Osteocyte (in vitro differentiated cells): ENCODE results near the gene CTXN2. TPM values are rescaled to one million over a fixed set of nuclear protein-coding genes. Genes with fewer than 3 reads are reported as not detected.

ENCODE experiments used
- DNase-seq: peaks from one replicate; pipeline ENCODE4 v3.0.0; 2021; ENCODE audit warnings: mixed read lengths; ENCODE audit not compliant: unreplicated experiment; ENCODE audit errors: extremely low spot score
- H3K27ac Mint-ChIP-seq: one replicate; pipeline ENCODE4 v1.8.0; 2021; ENCODE audit warnings: mild to moderate bottlenecking, mixed read lengths; ENCODE audit not compliant: unreplicated experiment
- H3K27me3 Mint-ChIP-seq: one replicate; pipeline ENCODE4 v1.8.0; 2021; ENCODE audit warnings: mixed read lengths; ENCODE audit not compliant: unreplicated experiment
- H3K36me3 Mint-ChIP-seq: one replicate; pipeline ENCODE4 v1.8.0; 2021; ENCODE audit warnings: mixed read lengths; ENCODE audit not compliant: unreplicated experiment
- H3K4me1 Mint-ChIP-seq: one replicate; pipeline ENCODE4 v1.8.0; 2021; ENCODE audit warnings: mixed read lengths; ENCODE audit not compliant: unreplicated experiment
- H3K4me3 Mint-ChIP-seq: one replicate; pipeline ENCODE4 v1.8.0; 2021; ENCODE audit warnings: mild to moderate bottlenecking, moderate library complexity, mixed read lengths; ENCODE audit not compliant: unreplicated experiment
- H3K9me3 Mint-ChIP-seq: one replicate; pipeline ENCODE4 v1.8.0; 2021; ENCODE audit warnings: mixed read lengths; ENCODE audit not compliant: unreplicated experiment
- total RNA-seq: library from RNA; stranded (reverse); gene quantifications from 2 replicates; pipeline ENCODE4 v1.2.1, GENCODE V29; 2021
- TF ChIP-seq, protein P1 (sequence below): fragments of 200-600 bp; sonication (generic); IDR thresholded peaks from 2 replicates; pipeline ENCODE4 v1.5.0; 2021; ENCODE audit warnings: antibody characterized with exemption, mild to moderate bottlenecking, moderate library complexity

The CTXN2 gene
- total RNA-seq, 1 donor from 2014 or later, result not detected

DNA sequence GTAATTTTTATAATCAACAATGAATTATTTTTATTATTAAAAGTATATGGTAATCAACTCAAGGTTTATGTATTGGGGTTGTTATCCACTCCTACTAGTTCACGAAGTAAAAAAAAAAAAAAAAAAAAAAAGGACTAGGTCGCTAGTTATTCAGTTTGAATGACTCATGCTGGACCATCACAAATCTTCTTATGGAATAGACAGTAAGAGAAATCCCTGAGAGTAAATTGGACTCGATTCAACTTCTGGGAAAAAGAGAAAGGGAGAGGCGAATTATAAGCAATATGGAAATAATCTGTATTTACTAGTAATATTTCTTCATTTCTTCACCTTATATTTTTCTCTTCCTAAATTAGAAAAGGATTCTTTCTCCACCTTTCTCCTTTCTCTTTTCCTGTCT, 15.4 kb upstream of the CTXN2 start:
- Mint-ChIP-seq H3K27me3 (no peaks in the 10 kb centered on the region), H3K36me3 (peaks cover 9% of the 10 kb centered on the region), H3K4me1 (peaks cover 14% of the 10 kb centered on the region), H3K9me3 (peaks cover 16% of the 10 kb centered on the region), H3K4me3 (no peak overlapping the region), H3K27ac (no peak overlapping the region)
- no peak for DNase-seq
- TF ChIP-seq, protein P1, sequence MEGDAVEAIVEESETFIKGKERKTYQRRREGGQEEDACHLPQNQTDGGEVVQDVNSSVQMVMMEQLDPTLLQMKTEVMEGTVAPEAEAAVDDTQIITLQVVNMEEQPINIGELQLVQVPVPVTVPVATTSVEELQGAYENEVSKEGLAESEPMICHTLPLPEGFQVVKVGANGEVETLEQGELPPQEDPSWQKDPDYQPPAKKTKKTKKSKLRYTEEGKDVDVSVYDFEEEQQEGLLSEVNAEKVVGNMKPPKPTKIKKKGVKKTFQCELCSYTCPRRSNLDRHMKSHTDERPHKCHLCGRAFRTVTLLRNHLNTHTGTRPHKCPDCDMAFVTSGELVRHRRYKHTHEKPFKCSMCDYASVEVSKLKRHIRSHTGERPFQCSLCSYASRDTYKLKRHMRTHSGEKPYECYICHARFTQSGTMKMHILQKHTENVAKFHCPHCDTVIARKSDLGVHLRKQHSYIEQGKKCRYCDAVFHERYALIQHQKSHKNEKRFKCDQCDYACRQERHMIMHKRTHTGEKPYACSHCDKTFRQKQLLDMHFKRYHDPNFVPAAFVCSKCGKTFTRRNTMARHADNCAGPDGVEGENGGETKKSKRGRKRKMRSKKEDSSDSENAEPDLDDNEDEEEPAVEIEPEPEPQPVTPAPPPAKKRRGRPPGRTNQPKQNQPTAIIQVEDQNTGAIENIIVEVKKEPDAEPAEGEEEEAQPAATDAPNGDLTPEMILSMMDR, result no peak

DNA sequence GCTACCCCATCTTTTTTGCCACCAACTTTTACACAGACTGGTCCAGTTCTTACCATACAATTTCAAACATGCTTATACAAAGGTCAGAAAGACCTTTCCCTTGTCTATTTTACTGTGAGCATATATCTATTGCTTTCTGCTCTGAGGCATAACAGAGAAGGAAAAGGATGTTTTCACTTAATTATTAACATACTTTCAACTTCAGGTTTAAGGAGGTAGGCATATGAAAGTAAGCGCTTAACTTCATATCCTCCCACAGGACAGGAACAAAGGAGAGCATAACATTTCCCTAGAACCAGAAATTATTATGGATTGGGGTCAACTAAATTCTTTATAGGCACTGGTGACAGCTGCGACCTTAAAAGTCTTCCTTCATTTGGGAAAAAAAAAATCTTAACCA, 14.5 kb upstream of the CTXN2 start:
- Mint-ChIP-seq H3K4me3 (peak overlapping the region; percentile 83), H3K27me3 (peaks cover 2% of the 10 kb centered on the region), H3K27ac (peak overlapping the region; percentile 86), H3K4me1 (peaks cover 14% of the 10 kb centered on the region), H3K36me3 (peaks cover 9% of the 10 kb centered on the region), H3K9me3 (peaks cover 16% of the 10 kb centered on the region)
- TF ChIP-seq, protein P1, result no peak
- no peak for DNase-seq

DNA sequence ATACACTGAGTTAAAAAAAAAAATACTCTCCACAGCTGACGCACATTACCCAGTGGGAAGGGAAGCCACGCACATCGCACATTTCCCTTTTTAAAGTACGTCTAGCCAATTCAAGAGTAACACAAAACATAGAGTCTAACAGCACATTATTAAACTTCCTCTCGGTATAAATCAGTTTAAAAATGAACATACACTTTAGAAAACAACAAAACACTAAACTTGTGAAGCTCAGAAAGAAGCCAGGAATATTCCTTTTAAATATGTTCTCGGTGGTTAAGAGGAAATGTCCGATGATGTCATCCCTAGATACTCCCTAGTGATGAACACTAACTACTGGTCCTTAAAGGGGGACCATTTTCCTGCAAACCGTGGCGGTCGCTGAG, 14.1 kb upstream of the CTXN2 start:
- peaks cover 6% of the 10 kb centered on the region for H3K27me3 Mint-ChIP-seq
- peak overlapping the region; percentile 86 for H3K27ac Mint-ChIP-seq
- H3K4me1 Mint-ChIP-seq, result peaks cover 14% of the 10 kb centered on the region
- TF ChIP-seq, protein P1, result no peak
- H3K9me3 Mint-ChIP-seq, result peaks cover 14% of the 10 kb centered on the region
- H3K4me3 Mint-ChIP-seq, result peak overlapping the region; percentile 83
- peaks cover 7% of the 10 kb centered on the region for H3K36me3 Mint-ChIP-seq
- no peak for DNase-seq

DNA sequence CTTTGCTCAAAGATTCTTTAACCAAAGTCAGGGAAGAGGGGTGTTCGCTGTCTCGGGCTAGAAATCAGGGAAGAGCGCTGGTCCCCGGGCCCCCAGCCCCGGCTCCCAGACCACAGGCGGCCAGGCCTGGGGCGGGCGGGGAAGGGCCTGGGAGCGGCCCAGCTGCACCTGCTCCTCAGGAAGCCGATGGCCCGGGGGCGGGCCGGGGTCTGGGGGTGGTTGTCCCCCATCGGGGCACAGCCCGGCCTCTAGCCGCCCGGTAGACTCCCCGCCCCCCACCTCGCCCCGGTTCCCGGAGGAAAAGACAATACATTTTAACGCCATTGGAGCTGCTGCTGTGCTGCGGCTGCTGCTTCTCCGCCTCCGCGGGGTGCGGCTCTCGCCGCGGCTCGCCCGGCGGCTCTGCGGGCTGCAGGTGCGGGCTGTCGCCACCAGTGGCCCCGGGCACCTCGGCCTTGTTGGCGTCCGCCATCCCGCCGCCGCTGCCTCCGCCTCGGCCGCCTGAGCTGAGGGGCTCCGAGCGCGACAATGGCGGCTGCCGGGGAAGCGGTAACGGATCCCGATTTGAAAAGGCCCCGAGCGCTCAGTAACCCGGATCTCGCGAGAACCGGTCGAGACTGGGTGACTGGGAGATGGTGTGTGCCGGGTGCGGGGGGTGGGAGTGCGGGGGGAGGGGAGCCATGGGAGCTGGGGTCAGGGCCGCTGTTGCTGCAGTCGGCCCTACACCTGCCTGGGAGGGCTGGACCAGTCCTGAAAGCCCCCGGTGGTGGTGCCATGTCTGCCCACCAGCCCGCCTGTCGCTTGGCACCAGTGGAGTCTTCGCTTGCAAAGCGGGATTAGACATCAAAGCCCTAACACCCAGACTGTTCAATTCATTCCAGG, 13.5 kb upstream of the CTXN2 start, which contains the start of gene MYEF2:
MYEF2 (minus strand) TSS at position 530 of the 882 bp plus-strand sequence; CDS start at position 472, 58 bp downstream.
- Mint-ChIP-seq H3K4me1 (peaks cover 14% of the 10 kb centered on the region), H3K4me3 (peak within 1 kb of the TSS; percentile 83), H3K9me3 (peaks cover 7% of the 10 kb centered on the region), H3K27me3 (peaks cover 11% of the 10 kb centered on the region), H3K36me3 (peaks cover 3% of the 10 kb centered on the region), H3K27ac (peak within 1 kb of the TSS; percentile 86)
- TF ChIP-seq, protein P1, result no peak
- DNase-seq, result peak; percentile 94

DNA sequence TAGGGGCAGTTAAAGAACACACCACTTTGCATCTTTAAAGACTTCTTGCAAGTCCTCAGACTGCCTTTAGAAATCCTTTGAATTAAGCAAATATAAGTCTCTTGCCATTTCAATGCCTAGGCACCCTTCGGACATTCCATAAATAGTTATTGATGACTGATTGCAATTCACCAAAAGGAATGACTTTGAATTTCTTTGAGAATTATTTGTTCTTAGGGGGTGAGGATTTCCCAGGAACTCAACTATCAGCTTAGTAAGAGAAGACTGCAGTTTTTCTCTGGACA, 12.9 kb upstream of the CTXN2 start:
- no peak overlapping the region for H3K27ac Mint-ChIP-seq
- peaks cover 14% of the 10 kb centered on the region for H3K4me1 Mint-ChIP-seq
- TF ChIP-seq, protein P1, result no peak
- peaks cover 16% of the 10 kb centered on the region for H3K27me3 Mint-ChIP-seq
- peaks cover 4% of the 10 kb centered on the region for H3K9me3 Mint-ChIP-seq
- peaks cover 2% of the 10 kb centered on the region for H3K36me3 Mint-ChIP-seq
- DNase-seq, result no peak
- peak overlapping the region; percentile 44 for H3K4me3 Mint-ChIP-seq
